Measurements from ENCODE around the gene SLAIN1. TPM values are rescaled to one million over a fixed set of nuclear protein-coding genes. Genes with fewer than 3 reads are reported as not detected.

SLAIN1 gene
- total RNA-seq, 1 experiment from 2014 or later: 2.4 TPM

DNA sequence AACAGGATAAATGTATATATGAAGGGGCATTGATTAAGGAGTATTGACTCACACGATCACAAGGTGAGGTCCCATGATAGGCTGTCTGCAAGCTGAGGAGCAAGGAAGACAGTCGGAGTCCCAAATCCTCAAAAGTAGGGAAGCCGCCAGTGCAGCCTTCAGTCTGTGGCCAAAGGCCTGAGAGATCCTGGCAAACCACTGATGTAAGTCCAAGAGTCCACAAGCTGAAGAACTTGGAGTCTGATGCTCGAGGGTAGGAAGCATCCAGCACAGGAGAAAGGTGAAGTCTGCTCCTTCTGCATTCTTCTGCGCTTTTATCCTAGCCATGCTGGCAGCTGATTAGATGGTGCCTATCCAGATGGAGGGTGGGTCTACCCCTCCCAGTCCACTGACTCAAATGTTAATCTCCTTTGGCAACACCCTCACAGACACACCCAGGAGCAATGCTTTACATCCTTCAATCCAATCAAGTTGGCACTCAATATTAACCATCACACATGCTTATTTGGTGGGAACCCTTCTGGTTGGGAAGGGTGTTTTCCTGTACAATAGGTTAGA lies 55.1 kb downstream of the SLAIN1 start:
- no peaks in the 10 kb centered on the region for H3K27me3 ChIP-seq (ENCODE audit: insufficient read depth, low read depth)
- H3K36me3 ChIP-seq (ENCODE audit: low read depth): no peaks in the 10 kb centered on the region
- H3K9me2 ChIP-seq (ENCODE audit: insufficient read depth): no peaks in the 10 kb centered on the region
- no peak overlapping the region for H3K4me3 ChIP-seq
- no peak overlapping the region for H2AFZ ChIP-seq
- no peaks in the 10 kb centered on the region for H3F3A ChIP-seq (ENCODE audit: insufficient read depth, low read depth)
- no peaks in the 10 kb centered on the region for H3K4me1 ChIP-seq (replicated peaks; ENCODE audit: insufficient read depth)
- H3K9me3 ChIP-seq (ENCODE audit: insufficient read depth, low read depth): no peaks in the 10 kb centered on the region
- POLR2A ChIA-PET (ENCODE audit: unreplicated experiment): no interaction called here
- TF ChIP-seq EZH2 (IDR thresholded peaks at IDR 0.05; ENCODE audit: low read depth) (no peak), CTCF (conservative IDR thresholded peaks at IDR 0.05) (no peak)
- H3K27ac ChIP-seq: no peak overlapping the region
- no peaks in the 10 kb centered on the region; the same call in 1 of the 2 replicates for H4K20me1 ChIP-seq (ENCODE audit: insufficient read depth)
- H3K79me2 ChIP-seq (ENCODE audit: low read depth): no peaks in the 10 kb centered on the region
- H3K4me2 ChIP-seq: no peak overlapping the region
- DNase-seq: no peak
- no TSS peak for BruUV-seq (replicated peaks)
- intact Hi-C loops (cut with micrococcal nuclease; ENCODE audit: unreplicated experiment): loop anchor here (2.0 to 5.0 kb wide), 3 partner anchors 160 to 260 kb away; no protein-coding TSS in a partner anchor
- CTCF ChIA-PET: interaction anchor here (0.5 to 0.6 kb wide), 2 partner anchors 26 to 159 kb away, joined by 4 to 5 read pairs; no protein-coding TSS in a partner anchor

- Histone ChIP-seq H3K36me3 (ENCODE audit: low read depth) (no peaks in the 10 kb centered on the region), H3K9me3 (ENCODE audit: insufficient read depth, low read depth) (no peaks in the 10 kb centered on the region), H3K27me3 (ENCODE audit: insufficient read depth, low read depth) (no peaks in the 10 kb centered on the region), H3K27ac (no peak overlapping the region), H3K4me1 (replicated peaks; ENCODE audit: insufficient read depth) (0 out of 2 replicates have a peak, but pooled peaks cover 8% of the 10 kb centered on the region), H2AFZ (no peak overlapping the region), H3K4me2 (no peak overlapping the region), H3K79me2 (ENCODE audit: low read depth) (no peaks in the 10 kb centered on the region), H3K9me2 (ENCODE audit: insufficient read depth) (0 out of 2 replicates have a peak, but pooled peaks cover 5% of the 10 kb centered on the region), H4K20me1 (ENCODE audit: insufficient read depth) (no peaks in the 10 kb centered on the region), H3K4me3 (no peak overlapping the region), H3F3A (ENCODE audit: insufficient read depth, low read depth) (no peaks in the 10 kb centered on the region)
- ChIA-PET CTCF (no interaction called here), POLR2A (ENCODE audit: unreplicated experiment) (no interaction called here)
- intact Hi-C loops (cut with micrococcal nuclease; ENCODE audit: unreplicated experiment): no loop called here
- DNase-seq: no peak
- TF ChIP-seq CTCF (conservative IDR thresholded peaks at IDR 0.05) (no peak), EZH2 (IDR thresholded peaks at IDR 0.05; ENCODE audit: low read depth) (no peak)
- no TSS peak for BruUV-seq (replicated peaks)
These were observed 63.4 kb downstream of the SLAIN1 start for GRCh38 chr13:77760893-77761292.

GRCh38 chr13:77767413-77767812 lies 69.9 kb downstream of the SLAIN1 start:
- no peaks in the 10 kb centered on the region for H3K79me2 ChIP-seq (ENCODE audit: low read depth)
- no peak for DNase-seq
- no peaks in the 10 kb centered on the region for H3F3A ChIP-seq (ENCODE audit: insufficient read depth, low read depth)
- no TSS peak for BruUV-seq (replicated peaks)
- no peaks in the 10 kb centered on the region for H3K9me3 ChIP-seq (ENCODE audit: insufficient read depth, low read depth)
- TF ChIP-seq CTCF (conservative IDR thresholded peaks at IDR 0.05): no peak
- H3K36me3 ChIP-seq (ENCODE audit: low read depth): no peaks in the 10 kb centered on the region
- H3K4me2 ChIP-seq: no peak overlapping the region
- H3K27ac ChIP-seq: no peak overlapping the region
- H3K4me1 ChIP-seq (replicated peaks; ENCODE audit: insufficient read depth): no peaks in the 10 kb centered on the region
- no peaks in the 10 kb centered on the region for H3K27me3 ChIP-seq (ENCODE audit: insufficient read depth, low read depth)
- no peak overlapping the region for H3K4me3 ChIP-seq
- H4K20me1 ChIP-seq (ENCODE audit: insufficient read depth): no peaks in the 10 kb centered on the region
- POLR2A ChIA-PET (ENCODE audit: unreplicated experiment): no interaction called here
- CTCF ChIA-PET: no interaction called here
- H3K9me2 ChIP-seq (ENCODE audit: insufficient read depth): no peaks in the 10 kb centered on the region
- H2AFZ ChIP-seq: no peak overlapping the region
- intact Hi-C loops (cut with micrococcal nuclease; ENCODE audit: unreplicated experiment): no loop called here

Data from PC-9 (cell line).